ENCODE measurements around the gene GTPBP1.

Gene GTPBP1

GRCh38 chr22:38684895-38685294 is 20.8 kb upstream of the GTPBP1 start:
- no peak overlapping the region for H3K4me2 ChIP-seq (ENCODE audit: low read depth, low read length, poor library complexity, severe bottlenecking)
- H3K79me2 ChIP-seq (ENCODE audit: insufficient read depth, low read length): peaks cover 10% of the 10 kb centered on the region
- TF ChIP-seq EZH2phosphoT487 (conservative IDR thresholded peaks at IDR 0.05; ENCODE audit: low read length): no peak
- TF ChIP-seq CTCF (IDR thresholded peaks at IDR 0.05; ENCODE audit: insufficient read depth, low read length, poor library complexity, severe bottlenecking): no peak
- H3F3A ChIP-seq (ENCODE audit: insufficient read depth): no peaks in the 10 kb centered on the region; the same call in 1 of the 2 replicates
- H3K36me3 ChIP-seq (ENCODE audit: low read length): 0 out of 2 replicates have a peak, but pooled peaks cover 6% of the 10 kb centered on the region
- no peak overlapping the region for H2AFZ ChIP-seq (ENCODE audit: low read depth, low read length, severe bottlenecking)
- no peak overlapping the region for H3K27ac ChIP-seq (ENCODE audit: low read depth, low read length)
- no peaks in the 10 kb centered on the region for H4K20me1 ChIP-seq (ENCODE audit: low read depth, low read length)
- H3K27me3 ChIP-seq (ENCODE audit: low read length): no peaks in the 10 kb centered on the region
- no peak overlapping the region for H3K9ac ChIP-seq (ENCODE audit: low read length)
- H3K9me3 ChIP-seq (ENCODE audit: insufficient read depth, low read length): no peaks in the 10 kb centered on the region
- H3K4me3 ChIP-seq (ENCODE audit: insufficient read depth, low read length, poor library complexity, severe bottlenecking): no peak overlapping the region
- no peaks in the 10 kb centered on the region for H3K9me2 ChIP-seq (replicated peaks; ENCODE audit: insufficient read depth, low read length)

- TF ChIP-seq CTCF (IDR thresholded peaks at IDR 0.05; ENCODE audit: insufficient read depth, low read length, poor library complexity, severe bottlenecking) (no peak), EZH2phosphoT487 (conservative IDR thresholded peaks at IDR 0.05; ENCODE audit: low read length) (no peak)
- Histone ChIP-seq H3K36me3 (ENCODE audit: low read length) (0 out of 2 replicates have a peak, but pooled peaks cover 7% of the 10 kb centered on the region), H2AFZ (ENCODE audit: low read depth, low read length, severe bottlenecking) (no peak overlapping the region), H3K4me2 (ENCODE audit: low read depth, low read length, poor library complexity, severe bottlenecking) (no peak overlapping the region), H3F3A (ENCODE audit: insufficient read depth) (no peaks in the 10 kb centered on the region; the same call in 1 of the 2 replicates), H3K27me3 (ENCODE audit: low read length) (no peaks in the 10 kb centered on the region), H3K4me3 (ENCODE audit: insufficient read depth, low read length, poor library complexity, severe bottlenecking) (no peak overlapping the region), H3K9me3 (ENCODE audit: insufficient read depth, low read length) (no peaks in the 10 kb centered on the region), H4K20me1 (ENCODE audit: low read depth, low read length) (no peaks in the 10 kb centered on the region), H3K79me2 (ENCODE audit: insufficient read depth, low read length) (peaks cover 10% of the 10 kb centered on the region), H3K27ac (ENCODE audit: low read depth, low read length) (no peak overlapping the region), H3K9me2 (replicated peaks; ENCODE audit: insufficient read depth, low read length) (no peaks in the 10 kb centered on the region), H3K9ac (ENCODE audit: low read length) (no peak overlapping the region)
Measured at GRCh38 chr22:38685761-38686160, 20.0 kb upstream of the GTPBP1 start.

- Histone ChIP-seq H3K9me2 (replicated peaks; ENCODE audit: insufficient read depth, low read length) (no peaks in the 10 kb centered on the region), H3K4me2 (ENCODE audit: low read depth, low read length, poor library complexity, severe bottlenecking) (no peak overlapping the region), H3K9me3 (ENCODE audit: insufficient read depth, low read length) (no peaks in the 10 kb centered on the region), H3K9ac (ENCODE audit: low read length) (no peak overlapping the region), H3K4me3 (ENCODE audit: insufficient read depth, low read length, poor library complexity, severe bottlenecking) (no peak overlapping the region), H3K27me3 (ENCODE audit: low read length) (no peaks in the 10 kb centered on the region), H4K20me1 (ENCODE audit: low read depth, low read length) (no peaks in the 10 kb centered on the region), H3K79me2 (ENCODE audit: insufficient read depth, low read length) (peaks cover 8% of the 10 kb centered on the region; the same call in 1 of the 2 replicates), H3F3A (ENCODE audit: insufficient read depth) (no peaks in the 10 kb centered on the region), H3K27ac (ENCODE audit: low read depth, low read length) (no peak overlapping the region), H3K36me3 (ENCODE audit: low read length) (0 out of 2 replicates have a peak, but pooled peaks cover 4% of the 10 kb centered on the region), H2AFZ (ENCODE audit: low read depth, low read length, severe bottlenecking) (no peak overlapping the region)
- TF ChIP-seq CTCF (IDR thresholded peaks at IDR 0.05; ENCODE audit: insufficient read depth, low read length, poor library complexity, severe bottlenecking): no peak
- no peak for TF ChIP-seq EZH2phosphoT487 (conservative IDR thresholded peaks at IDR 0.05; ENCODE audit: low read length)
Measured at GRCh38 chr22:38689651-38690050, 16.1 kb upstream of the GTPBP1 start.

Measured in SU-DHL-6 (cell line).